Hepatocyte (in vitro differentiated cells): ENCODE measurements around the gene PTCD2. TPM values are rescaled to one million over a fixed set of nuclear protein-coding genes. Genes with fewer than 3 reads are reported as not detected.
"Not testable (repeated sequence)": the region's sequence is repeated elsewhere in the genome, so short reads cannot be mapped to it uniquely, and the experiment has no call there.

Experiments
- DNase-seq: peaks from one replicate; pipeline ENCODE4 v3.0.0-alpha.2; 2016; ENCODE audit warnings: low spot score
- H2AFZ ChIP-seq: fragments of 200-600 bp; sonication (generic); 2 replicates; pipeline ENCODE4 v1.6.0; 2016; ENCODE audit warnings: antibody characterized with exemption, mild to moderate bottlenecking
- H3K27ac ChIP-seq: fragments of 200-600 bp; sonication (generic); 2 replicates; pipeline ENCODE4 v1.5.1; 2016; ENCODE audit warnings: mild to moderate bottlenecking
- H3K27me3 ChIP-seq: fragments of 200-600 bp; sonication (generic); 2 replicates; pipeline ENCODE4 v1.6.1; 2016
- H3K36me3 ChIP-seq: fragments of 200-600 bp; sonication (generic); replicated peaks from 2 replicates; pipeline ENCODE4 v1.5.1; 2016; ENCODE audit warnings: low read depth; ENCODE audit not compliant: insufficient read depth
- H3K4me1 ChIP-seq: fragments of 200-600 bp; sonication (generic); 2 replicates; pipeline ENCODE4 v1.5.1; 2016; ENCODE audit warnings: mild to moderate bottlenecking, moderate library complexity; ENCODE audit not compliant: insufficient read depth
- H3K4me2 ChIP-seq: fragments of 200-600 bp; sonication (generic); 2 replicates; pipeline ENCODE4 v1.6.0; 2016
- H3K4me3 ChIP-seq: fragments of 200-600 bp; sonication (generic); 2 replicates; pipeline ENCODE4 v1.5.1; 2016; ENCODE audit warnings: mild to moderate bottlenecking
- H3K79me2 ChIP-seq: fragments of 200-600 bp; sonication (generic); 2 replicates; pipeline ENCODE4 v1.6.0; 2017; ENCODE audit warnings: mild to moderate bottlenecking
- H3K9me2 ChIP-seq: fragments of 200-600 bp; sonication (generic); replicated peaks from 2 replicates; pipeline ENCODE4 v1.6.0; 2017; ENCODE audit warnings: mild to moderate bottlenecking; ENCODE audit not compliant: insufficient read depth
- H3K9me3 ChIP-seq: fragments of 200-600 bp; sonication (generic); 2 replicates; pipeline ENCODE4 v1.5.1; 2016; ENCODE audit warnings: low read depth, mild to moderate bottlenecking
- H4K20me1 ChIP-seq: fragments of 200-600 bp; sonication (generic); 2 replicates; pipeline ENCODE4 v1.6.0; 2016; ENCODE audit warnings: mild to moderate bottlenecking; ENCODE audit not compliant: insufficient read depth, poor library complexity, severe bottlenecking
- CTCF ChIP-seq: fragments of 200-600 bp; sonication (generic); IDR thresholded peaks from 2 replicates; pipeline ENCODE4 v1.5.1; 2016; ENCODE audit warnings: antibody characterized with exemption, mild to moderate bottlenecking; ENCODE audit not compliant: poor library complexity
- EZH2 ChIP-seq: fragments of 200-600 bp; sonication (generic); IDR thresholded peaks from 2 replicates; pipeline ENCODE4 v1.6.1; 2016; ENCODE audit warnings: antibody characterized with exemption, mild to moderate bottlenecking, borderline replicate concordance
- EZH2phosphoT487 ChIP-seq: fragments of 200-600 bp; sonication (generic); IDR thresholded peaks from one replicate; pipeline ENCODE4 v1.6.1; 2018; ENCODE audit warnings: antibody characterized with exemption, mild to moderate bottlenecking, low read depth, moderate library complexity; ENCODE audit not compliant: unreplicated experiment, severe bottlenecking
- WGBS: methylation state at CpG from one replicate; pipeline ENCODE4 v1.1.6; 2016; ENCODE audit warnings: low lambda C conversion rate; ENCODE audit errors: missing lambda C conversion rate; 5-methylcytosine and 5-hydroxymethylcytosine counted together
- polyA plus RNA-seq: library from polyadenylated mRNA; unstranded; fragments of >200 nt; fragmentation: Nextera tagmentation; extraction: Ambion mirVana; gene quantifications from 2 replicates; pipeline ENCODE4 v1.2.1, GENCODE V29; 2016
- total RNA-seq: library from RNA; depleted of rRNA; stranded (reverse); fragments of >200 nt; gene quantifications from 2 replicates; pipeline ENCODE4 v1.2.3, GENCODE V29; 2014

Gene PTCD2
- total and polyA plus RNA-seq, 2 experiments from 2014 or later: 5.8 to 10.5 TPM

DNA sequence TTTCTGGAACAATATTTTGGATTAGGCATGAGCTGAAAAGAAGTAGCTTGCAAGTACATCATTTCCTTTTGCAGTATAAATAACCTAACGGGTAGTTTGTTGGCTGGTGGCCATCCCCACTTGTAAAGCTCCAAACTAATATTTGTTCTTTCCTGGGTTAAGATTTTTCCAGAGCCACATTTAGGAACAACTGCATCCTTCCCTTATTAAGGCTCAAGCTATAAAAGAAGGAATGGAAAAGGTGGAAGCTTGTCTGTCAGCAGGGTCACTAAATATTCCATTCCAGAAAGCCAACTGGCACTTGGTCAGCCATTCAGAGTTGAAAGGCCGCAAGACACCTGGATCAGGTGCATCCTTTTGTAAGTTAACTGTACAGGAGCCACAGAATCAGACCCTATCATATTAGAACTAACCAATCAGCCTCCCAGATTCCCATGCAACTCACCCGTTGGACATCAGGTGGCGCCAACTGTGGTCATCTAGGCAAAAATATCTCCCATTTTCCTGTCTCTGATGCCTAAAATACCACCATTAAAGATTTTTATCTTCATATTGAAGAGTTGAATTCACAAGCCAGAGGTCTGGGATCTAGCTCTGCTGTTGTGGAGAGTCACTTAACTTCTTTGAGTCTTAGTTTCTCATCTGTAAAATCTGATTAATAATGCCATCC lies 82.9 kb downstream of the PTCD2 start:
- H3K36me3 ChIP-seq: no peaks in the 10 kb centered on the region
- 63% methylated on average over 4 of the region's 4 CpGs for WGBS
- H3K27me3 ChIP-seq: no peaks in the 10 kb centered on the region
- H3K4me3 ChIP-seq: no peak overlapping the region
- H3K9me2 ChIP-seq: no peaks in the 10 kb centered on the region
- no peak overlapping the region for H3K27ac ChIP-seq
- TF ChIP-seq EZH2phosphoT487 (no peak), EZH2 (no peak), CTCF (no peak)
- H2AFZ ChIP-seq: no peak overlapping the region
- no peaks in the 10 kb centered on the region for H4K20me1 ChIP-seq
- no peaks in the 10 kb centered on the region for H3K4me1 ChIP-seq
- H3K79me2 ChIP-seq: no peaks in the 10 kb centered on the region
- H3K9me3 ChIP-seq: no peaks in the 10 kb centered on the region
- DNase-seq: no peak
- H3K4me2 ChIP-seq: no peak overlapping the region

DNA sequence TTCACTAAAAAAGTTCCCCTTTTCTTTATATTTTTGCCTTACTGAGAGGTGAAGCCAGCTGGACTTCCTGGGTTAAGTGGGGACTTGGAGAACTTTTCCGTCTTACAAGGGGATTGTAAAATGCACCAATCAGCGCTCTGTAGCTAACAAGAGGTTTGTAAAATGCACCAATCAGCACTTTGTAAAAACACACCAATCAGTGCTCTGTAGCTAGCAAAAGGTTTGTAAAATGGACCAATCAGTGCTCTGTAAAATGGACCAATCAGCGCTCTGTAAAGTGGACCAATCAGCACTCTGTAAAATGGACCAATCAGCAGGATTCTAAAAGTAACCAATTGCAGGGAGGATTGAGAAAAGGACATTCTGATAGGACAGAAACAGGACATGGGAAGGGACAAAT lies 84.6 kb downstream of the PTCD2 start:
- not testable (repeated sequence) for H3K4me2 ChIP-seq, DNase-seq, H3K4me1 ChIP-seq, H3K27ac ChIP-seq, H3K9me2 ChIP-seq, H3K4me3 ChIP-seq, H3K36me3 ChIP-seq, H3K9me3 ChIP-seq, H3K27me3 ChIP-seq, H4K20me1 ChIP-seq, H3K79me2 ChIP-seq, H2AFZ ChIP-seq
- WGBS: 91% methylated on average over 3 of the region's 3 CpGs

DNA sequence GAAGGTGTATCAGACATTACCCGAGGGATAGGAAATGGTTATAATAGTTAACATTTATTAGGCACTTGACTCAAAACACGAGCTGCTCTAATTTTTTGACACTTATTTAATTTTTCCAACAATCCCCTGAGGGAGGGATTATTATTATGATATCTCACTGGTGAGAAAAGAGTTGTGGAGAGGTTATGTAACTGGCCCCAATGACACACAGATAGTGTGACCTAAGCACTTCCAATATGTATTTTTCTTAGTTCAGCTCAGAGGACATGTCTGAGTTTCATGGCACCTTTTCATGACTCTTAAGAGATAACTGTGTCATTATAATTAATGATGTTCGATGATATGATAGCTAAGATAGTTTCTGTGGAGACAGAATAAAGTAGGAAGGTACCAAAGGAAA lies 86.9 kb downstream of the PTCD2 start:
- DNase-seq: no peak
- no peak overlapping the region for H2AFZ ChIP-seq
- H3K79me2 ChIP-seq: no peaks in the 10 kb centered on the region
- H3K9me3 ChIP-seq: no peaks in the 10 kb centered on the region
- H3K4me1 ChIP-seq: no peaks in the 10 kb centered on the region
- no peaks in the 10 kb centered on the region for H3K9me2 ChIP-seq
- no peak overlapping the region for H3K4me2 ChIP-seq
- H3K4me3 ChIP-seq: no peak overlapping the region
- no peaks in the 10 kb centered on the region for H3K27me3 ChIP-seq
- TF ChIP-seq CTCF (no peak), EZH2 (no peak), EZH2phosphoT487 (no peak)
- H3K27ac ChIP-seq: no peak overlapping the region
- no peaks in the 10 kb centered on the region for H3K36me3 ChIP-seq
- H4K20me1 ChIP-seq: no peaks in the 10 kb centered on the region
- 83% methylated on average over 3 of the region's 3 CpGs for WGBS

- WGBS: 92% methylated on average over 2 of the region's 2 CpGs
- no peak for DNase-seq
- H3K79me2 ChIP-seq: no peaks in the 10 kb centered on the region
- no peak overlapping the region for H3K4me2 ChIP-seq
- H4K20me1 ChIP-seq: no peaks in the 10 kb centered on the region
- TF ChIP-seq CTCF (no peak), EZH2phosphoT487 (no peak), EZH2 (no peak)
- no peak overlapping the region for H2AFZ ChIP-seq
- no peaks in the 10 kb centered on the region for H3K9me3 ChIP-seq
- H3K27ac ChIP-seq: no peak overlapping the region
- H3K36me3 ChIP-seq: no peaks in the 10 kb centered on the region
- no peaks in the 10 kb centered on the region for H3K9me2 ChIP-seq
- no peaks in the 10 kb centered on the region for H3K4me1 ChIP-seq
- H3K4me3 ChIP-seq: no peak overlapping the region
- H3K27me3 ChIP-seq: no peaks in the 10 kb centered on the region
Measured at GRCh38 chr5:72407541-72407940, 87.4 kb downstream of the PTCD2 start.
